ENCODE measurements around the gene SLC17A9.

DNA sequence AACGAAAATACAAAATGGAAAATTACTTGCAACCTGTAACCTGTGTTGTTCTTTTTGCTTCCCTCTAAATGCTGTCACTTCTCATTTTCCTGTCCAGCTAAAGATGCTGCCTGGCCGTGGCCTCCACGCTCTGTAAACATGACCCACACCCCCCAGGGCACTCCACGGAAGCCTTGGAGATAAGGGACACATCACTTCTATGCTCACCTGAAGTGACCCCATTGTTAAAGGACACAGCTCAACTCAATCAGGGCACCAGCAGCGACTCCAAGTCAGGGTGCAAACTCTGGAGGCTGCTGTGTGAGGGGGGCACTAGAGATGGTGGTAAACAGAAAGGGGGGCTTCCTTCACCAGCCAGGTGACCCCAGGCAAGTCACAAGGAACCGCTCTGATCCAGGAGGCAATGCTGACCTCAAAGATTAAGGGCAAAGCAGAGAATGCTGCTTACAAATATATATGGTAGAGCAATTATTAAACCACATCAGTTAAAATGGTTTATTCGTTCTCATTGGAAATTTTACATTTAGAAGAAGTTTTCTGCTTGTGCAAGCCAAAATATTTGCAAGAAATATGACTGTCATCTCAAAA, 39.4 kb upstream of the SLC17A9 start:
- TF ChIP-seq POLR2A (IDR thresholded peaks at IDR 0.05) (no peak), CTCF (IDR thresholded peaks at IDR 0.05) (no peak)

Data from heart left ventricle (tissue), 13 donors.